Measurements from ENCODE around the gene TAP2.
"Not testable (repeated sequence)": the region's sequence is repeated elsewhere in the genome, so short reads cannot be mapped to it uniquely, and the experiment has no call there.

TAP2 gene

GRCh38 chr6:32838114-32838958, at the start of gene TAP2:
Gene TAP2 (minus strand): TSS chr6:32838739. CDS start chr6:32838233, 506 bp downstream.
- peak; percentile 77 to 78 for DNase-seq (ENCODE audit: low read depth in 2 of 2)

GRCh38 chr6:32887616-32888015, 49.1 kb upstream of the TAP2 start:
- no peak for DNase-seq (ENCODE audit: low read depth in 2 of 2)

- DNase-seq (ENCODE audit: low read depth in 2 of 2): peak; percentile 64 to 68
Measured at GRCh38 chr6:32886681-32887383, 48.3 kb upstream of the TAP2 start.

DNA sequence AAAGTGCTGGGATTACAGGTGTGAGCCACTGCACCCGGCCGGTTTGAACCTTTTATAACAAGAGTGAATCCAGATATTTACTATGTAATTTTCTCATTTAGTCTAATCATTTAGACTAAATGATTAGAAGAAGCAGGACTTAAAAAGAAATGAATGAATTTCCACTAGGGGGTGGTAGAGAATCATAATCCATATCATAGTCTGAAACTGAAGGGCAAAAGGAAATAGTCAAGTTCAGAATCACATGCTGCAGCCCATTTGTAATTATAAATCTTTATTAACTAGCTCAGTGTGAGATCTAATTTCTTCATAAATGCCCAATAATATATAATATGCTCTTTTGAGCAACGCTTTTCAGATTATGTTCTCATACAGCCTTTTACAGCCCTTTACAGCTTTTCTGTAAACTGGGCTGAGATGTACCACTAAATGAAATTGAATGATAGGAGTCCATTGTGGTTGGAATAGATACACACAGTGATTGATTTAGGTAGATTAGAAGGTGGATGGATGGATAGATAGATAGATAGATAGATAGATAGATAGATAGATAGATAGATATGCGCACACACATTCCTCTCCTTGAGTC, 47.3 kb upstream of the TAP2 start:
- DNase-seq (ENCODE audit: low read depth in 2 of 2): peak; percentile 56 to 57

GRCh38 chr6:32883789-32884188, 45.2 kb upstream of the TAP2 start:
- peak; percentile 20 to 29 for DNase-seq (ENCODE audit: low read depth in 2 of 2)

- no peak for DNase-seq (ENCODE audit: low read depth in 2 of 2)
Measured at GRCh38 chr6:32882879-32883250, 44.3 kb upstream of the TAP2 start.

DNA sequence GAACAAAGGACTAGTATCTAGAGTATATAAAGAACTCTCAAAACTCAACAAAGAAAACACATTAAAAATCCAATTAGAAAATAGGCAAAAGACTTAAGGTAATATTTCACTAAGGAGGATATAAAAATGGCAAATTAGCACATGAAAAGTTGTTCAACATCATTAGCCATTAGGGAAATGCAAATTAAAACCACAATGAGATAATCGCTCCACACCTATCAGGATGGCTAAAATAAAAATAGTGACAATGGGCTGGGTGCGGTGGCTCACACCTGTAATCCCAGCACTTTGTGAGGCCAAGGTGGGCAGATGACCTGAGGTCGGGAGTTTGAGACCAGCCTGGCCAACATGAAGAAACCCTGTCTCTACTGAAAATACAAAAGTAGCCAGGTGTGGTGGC, 42.4 kb upstream of the TAP2 start:
- not testable (repeated sequence) for DNase-seq (ENCODE audit: low read depth in 2 of 2)

- DNase-seq (ENCODE audit: low read depth in 2 of 2): no peak
Measured at GRCh38 chr6:32879691-32880090, 41.2 kb upstream of the TAP2 start.

- no peak for DNase-seq (ENCODE audit: low read depth in 2 of 2)
Measured at GRCh38 chr6:32876603-32877002, 38.1 kb upstream of the TAP2 start.

DNA sequence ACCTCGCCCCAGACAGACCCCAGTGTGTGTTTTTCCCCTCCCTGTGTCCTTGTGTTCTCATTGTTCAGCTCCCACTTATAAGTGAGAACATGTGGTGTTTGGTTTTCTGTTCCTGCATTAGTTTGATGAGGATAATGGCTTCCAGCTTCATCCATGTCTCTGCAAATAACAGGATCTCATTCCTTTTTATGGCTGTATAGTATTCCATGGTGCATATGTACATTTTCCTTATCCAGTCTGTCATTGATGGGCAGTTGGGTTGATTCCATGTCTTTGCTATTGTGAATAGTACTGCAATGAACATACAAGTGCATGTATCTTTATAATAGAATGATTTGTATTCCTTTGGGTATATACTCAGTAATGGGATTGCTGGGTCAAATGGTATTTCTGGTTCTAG, 35.4 kb upstream of the TAP2 start:
- not testable (repeated sequence) for DNase-seq (ENCODE audit: low read depth in 2 of 2)

- peak; percentile 46 to 49 for DNase-seq (ENCODE audit: low read depth in 2 of 2)
Measured at GRCh38 chr6:32868257-32868788, 29.8 kb upstream of the TAP2 start.

- no peak for DNase-seq (ENCODE audit: low read depth in 2 of 2)
Measured at GRCh38 chr6:32867554-32868256, 29.2 kb upstream of the TAP2 start.

GRCh38 chr6:32867022-32867477, 28.5 kb upstream of the TAP2 start:
- no peak for DNase-seq (ENCODE audit: low read depth in 2 of 2)

- no peak for DNase-seq (ENCODE audit: low read depth in 2 of 2)
Measured at GRCh38 chr6:32865724-32866443, 27.3 kb upstream of the TAP2 start.

GRCh38 chr6:32862725-32863124, 24.2 kb upstream of the TAP2 start:
- no peak for DNase-seq (ENCODE audit: low read depth in 2 of 2)

DNA sequence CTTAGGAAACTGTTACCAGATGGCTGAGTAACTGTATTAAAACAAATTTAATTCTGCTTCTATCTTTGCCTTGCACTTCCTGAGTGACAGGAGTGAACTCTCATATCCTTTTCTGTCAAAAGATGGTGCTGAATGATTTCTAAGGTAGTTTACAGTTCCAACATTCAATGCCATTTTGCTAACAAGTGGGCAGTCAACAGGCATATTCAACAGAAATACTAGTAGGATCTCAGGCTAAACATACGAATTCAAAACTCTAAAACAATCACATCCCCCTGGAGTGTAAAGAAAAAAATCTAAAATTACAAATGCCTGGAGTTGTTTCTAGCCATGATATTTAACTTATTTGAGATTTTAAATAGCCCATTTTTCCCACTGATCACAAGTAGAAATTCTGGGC, 22.1 kb upstream of the TAP2 start:
- DNase-seq (ENCODE audit: low read depth in 2 of 2): no peak

GRCh38 chr6:32858194-32858593, 19.7 kb upstream of the TAP2 start:
- DNase-seq (ENCODE audit: low read depth in 2 of 2): no peak

DNA sequence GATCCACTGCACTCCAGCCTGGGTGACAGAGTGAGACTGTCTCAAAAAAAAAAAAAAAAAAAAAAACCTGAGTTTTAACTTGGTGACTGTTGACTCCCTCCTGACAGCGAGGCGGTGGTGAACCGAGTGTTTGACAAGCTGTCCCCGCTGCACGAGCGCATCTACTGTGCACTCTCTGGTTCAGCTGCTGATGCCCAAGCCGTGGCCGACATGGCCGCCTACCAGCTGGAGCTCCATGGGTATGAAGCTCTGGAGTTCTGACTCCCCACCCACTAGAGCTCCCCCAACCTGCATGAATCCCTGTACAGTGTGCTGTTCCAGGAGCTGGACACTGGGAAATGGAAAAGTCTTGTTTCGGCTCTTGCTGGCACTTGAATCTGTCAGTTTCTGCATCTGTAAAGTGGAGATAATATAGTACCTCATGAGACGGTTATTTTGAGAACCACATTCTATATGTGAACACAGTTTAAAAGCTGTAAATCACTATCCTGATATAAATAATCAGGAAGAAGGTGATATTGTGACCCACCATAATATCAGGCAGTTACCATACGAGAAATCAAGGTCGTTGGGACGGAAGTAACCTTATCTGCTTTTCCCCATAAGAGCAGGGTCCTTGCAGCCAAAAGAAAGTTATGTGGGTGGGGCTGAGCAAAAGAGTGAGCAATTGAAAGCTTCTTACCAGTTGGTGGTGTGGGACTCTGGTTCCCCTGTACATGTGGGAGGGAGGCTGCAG, 18.8 kb upstream of the TAP2 start:
- no peak for DNase-seq (ENCODE audit: low read depth in 2 of 2)

- no peak for DNase-seq (ENCODE audit: low read depth in 2 of 2)
Measured at GRCh38 chr6:32855467-32856174, 17.1 kb upstream of the TAP2 start.
